ENCODE measurements around the gene HIBADH. TPM values are rescaled to one million over a fixed set of nuclear protein-coding genes. Genes with fewer than 3 reads are reported as not detected.

The HIBADH gene
- total RNA-seq: 10 to 100 TPM in 1 of 2 experiments, 1 to 10 TPM in 1; 9.4 to 10.3 TPM

DNA sequence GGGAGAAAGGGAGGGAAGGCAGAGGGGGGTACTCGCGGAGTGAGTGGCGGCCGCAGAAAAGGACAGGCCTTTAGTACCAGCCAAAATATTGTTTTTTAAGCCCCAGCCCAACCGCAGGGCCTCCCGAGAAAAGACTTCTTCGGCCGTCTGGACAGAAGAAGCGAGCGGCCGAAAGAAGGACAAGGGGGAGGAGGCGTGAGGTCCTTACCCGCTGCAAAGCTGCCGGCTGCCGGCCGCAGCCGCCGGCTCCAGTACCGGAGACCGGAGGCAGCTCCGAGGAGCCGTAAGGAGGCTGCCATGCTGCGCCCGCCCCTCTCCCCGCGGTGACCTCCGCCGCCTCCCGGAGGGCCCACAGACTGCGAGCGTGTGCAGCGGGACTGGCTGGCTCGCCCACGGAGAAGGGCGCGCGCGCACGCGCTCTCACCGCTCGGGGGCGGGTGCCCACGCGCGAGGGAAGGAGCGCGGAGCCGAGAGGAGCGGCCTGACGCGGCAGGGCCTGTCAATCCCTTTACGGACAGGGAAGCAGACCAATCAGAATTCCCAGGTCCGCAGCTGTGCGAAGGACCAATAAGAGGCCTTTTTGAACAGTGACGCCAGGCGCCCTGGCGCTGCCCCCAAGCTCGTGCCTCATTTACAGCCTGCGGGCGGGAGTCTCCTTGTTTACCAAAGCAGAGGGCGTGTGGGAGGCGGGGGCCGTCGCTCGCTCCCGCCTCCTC lies at the start of gene HIBADH:
Gene HIBADH (minus strand): TSS at position 394 of the 716 bp plus-strand sequence. CDS start 95 bp downstream, at position 299.
- peak within 1 kb of the TSS; percentile 69 for H3K27ac Mint-ChIP-seq
- DNase-seq (peak; percentile 96), ATAC-seq (peak; percentile 99)
- peaks cover 3% of the 10 kb centered on the region for H3K27me3 Mint-ChIP-seq (ENCODE audit: low read depth)
- H3K9me3 Mint-ChIP-seq (ENCODE audit: insufficient read depth): no peaks in the 10 kb centered on the region
- H3K36me3 Mint-ChIP-seq (ENCODE audit: low read depth): no peaks in the 10 kb centered on the region
- ChIA-PET POLR2A (interaction anchor here (1.3 to 2.3 kb wide), 2 partner anchors 46 to 78 kb away, joined by 3 to 24 read pairs; partner anchors contain the start of gene TAX1BP1), CTCF (interaction anchor here (0.7 to 1.6 kb wide), 12 partner anchors 10 to 467 kb away, joined by 3 to 5 read pairs (median 4); partner anchors contain the start of gene TAX1BP1)
- peaks cover 22% of the 10 kb centered on the region for H3K4me1 Mint-ChIP-seq (ENCODE audit: low read depth)
- peak within 1 kb of the TSS; percentile 80 for H3K4me3 Mint-ChIP-seq

GRCh38 chr7:27712217-27712616 lies 49.5 kb upstream of the HIBADH start:
- POLR2A ChIA-PET: interaction anchor here (1.2 kb wide), 1 partner anchor 29 kb away, joined by 3 read pairs; no protein-coding TSS in a partner anchor
- no peaks in the 10 kb centered on the region for H3K36me3 Mint-ChIP-seq (ENCODE audit: low read depth)

GRCh38 chr7:27709137-27710075 lies 46.7 kb upstream of the HIBADH start:
- no peaks in the 10 kb centered on the region for H3K4me1 Mint-ChIP-seq (ENCODE audit: low read depth)
- no peak for ATAC-seq
- peaks cover 11% of the 10 kb centered on the region for H3K27me3 Mint-ChIP-seq (ENCODE audit: low read depth)
- no peak overlapping the region for H3K27ac Mint-ChIP-seq
- no peaks in the 10 kb centered on the region for H3K36me3 Mint-ChIP-seq (ENCODE audit: low read depth)
- no peak overlapping the region for H3K4me3 Mint-ChIP-seq
- ChIA-PET CTCF (no interaction called here), POLR2A (interaction anchor here (1.0 kb wide), 1 partner anchor 47 kb away, joined by 3 read pairs; the partner anchor contains the start of gene HIBADH)
- no peaks in the 10 kb centered on the region for H3K9me3 Mint-ChIP-seq (ENCODE audit: insufficient read depth)
- DNase-seq: no peak

More at GRCh38 chr7:27712217-27712616, 49.5 kb upstream of the HIBADH start:
- ATAC-seq (no peak), DNase-seq (no peak)
- Mint-ChIP-seq H3K27me3 (ENCODE audit: low read depth) (peaks cover 15% of the 10 kb centered on the region), H3K4me1 (ENCODE audit: low read depth) (no peaks in the 10 kb centered on the region), H3K9me3 (ENCODE audit: insufficient read depth) (no peaks in the 10 kb centered on the region), H3K27ac (no peak overlapping the region), H3K4me3 (no peak overlapping the region)
- CTCF ChIA-PET: no interaction called here

- Mint-ChIP-seq H3K9me3 (ENCODE audit: insufficient read depth) (no peaks in the 10 kb centered on the region), H3K27me3 (ENCODE audit: low read depth) (peaks cover 11% of the 10 kb centered on the region), H3K36me3 (ENCODE audit: low read depth) (no peaks in the 10 kb centered on the region), H3K4me1 (ENCODE audit: low read depth) (no peaks in the 10 kb centered on the region), H3K4me3 (no peak overlapping the region), H3K27ac (no peak overlapping the region)
- DNase-seq (no peak), ATAC-seq (no peak)
- ChIA-PET CTCF (no interaction called here), POLR2A (interaction anchor here (1.0 kb wide), 1 partner anchor 46 kb away, joined by 3 read pairs; the partner anchor contains the start of gene HIBADH)
Observed at GRCh38 chr7:27708485-27708884, 45.8 kb upstream of the HIBADH start.

GRCh38 chr7:27705200-27705594 lies 42.5 kb upstream of the HIBADH start:
- H3K4me1 Mint-ChIP-seq (ENCODE audit: low read depth): no peaks in the 10 kb centered on the region
- ChIA-PET POLR2A (no interaction called here), CTCF (no interaction called here)
- peaks cover 18% of the 10 kb centered on the region for H3K27me3 Mint-ChIP-seq (ENCODE audit: low read depth)
- no peak for ATAC-seq
- no peak for DNase-seq
- no peaks in the 10 kb centered on the region for H3K36me3 Mint-ChIP-seq (ENCODE audit: low read depth)
- H3K9me3 Mint-ChIP-seq (ENCODE audit: insufficient read depth): no peaks in the 10 kb centered on the region
- H3K27ac Mint-ChIP-seq: no peak overlapping the region
- no peak overlapping the region for H3K4me3 Mint-ChIP-seq

DNA sequence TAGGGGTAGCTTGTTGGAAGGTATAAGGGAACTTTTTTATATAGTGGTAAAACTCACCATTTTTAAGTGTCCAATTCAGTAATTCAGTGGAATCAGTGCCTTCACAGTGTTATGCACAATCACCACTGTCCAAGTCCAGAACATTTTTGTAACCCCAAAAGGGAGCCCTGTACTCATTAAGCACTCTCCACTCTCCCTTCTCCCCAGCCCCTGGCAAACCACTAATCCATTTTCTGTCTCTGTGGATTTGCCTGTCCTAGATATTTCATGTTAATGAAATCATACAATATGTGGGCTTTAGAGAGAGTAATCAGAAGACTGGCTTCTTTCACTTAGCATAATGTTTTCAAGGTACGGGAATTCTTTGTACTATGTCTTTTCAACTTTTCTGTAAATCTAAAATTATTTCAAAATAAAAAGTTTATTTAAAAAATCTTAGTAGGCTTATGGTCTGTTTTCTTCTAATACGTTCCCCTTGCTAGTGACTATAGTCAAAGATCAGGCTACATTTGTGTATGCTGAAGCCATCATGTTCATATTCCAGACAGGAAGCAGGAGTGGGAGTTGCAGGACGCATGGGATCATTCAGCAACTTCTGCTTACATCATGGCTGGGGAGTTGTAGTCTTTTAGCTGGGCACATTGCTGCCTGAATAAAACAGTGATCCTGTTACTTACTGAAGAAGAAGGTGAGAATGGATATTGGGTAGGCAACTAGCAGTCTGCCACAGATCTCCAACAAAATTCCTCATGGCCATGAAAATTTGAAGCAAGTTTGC lies 41.9 kb upstream of the HIBADH start:
- Mint-ChIP-seq H3K36me3 (ENCODE audit: low read depth) (no peaks in the 10 kb centered on the region), H3K9me3 (ENCODE audit: insufficient read depth) (no peaks in the 10 kb centered on the region), H3K27ac (no peak overlapping the region), H3K27me3 (ENCODE audit: low read depth) (peaks cover 15% of the 10 kb centered on the region), H3K4me3 (no peak overlapping the region), H3K4me1 (ENCODE audit: low read depth) (no peaks in the 10 kb centered on the region)
- CTCF ChIA-PET: no interaction called here
- no peak for DNase-seq
- no peak for ATAC-seq
- POLR2A ChIA-PET: no interaction called here

GRCh38 chr7:27703181-27703580 lies 40.5 kb upstream of the HIBADH start:
- ChIA-PET CTCF (no interaction called here), POLR2A (no interaction called here)
- ATAC-seq: no peak

GRCh38 chr7:27700501-27700900 lies 37.8 kb upstream of the HIBADH start:
- H3K4me3 Mint-ChIP-seq: no peak overlapping the region
- H3K36me3 Mint-ChIP-seq (ENCODE audit: low read depth): no peaks in the 10 kb centered on the region
- ChIA-PET CTCF (no interaction called here), POLR2A (no interaction called here)
- H3K4me1 Mint-ChIP-seq (ENCODE audit: low read depth): no peaks in the 10 kb centered on the region
- H3K27me3 Mint-ChIP-seq (ENCODE audit: low read depth): peaks cover 9% of the 10 kb centered on the region
- DNase-seq (no peak), ATAC-seq (no peak)
- H3K27ac Mint-ChIP-seq: no peak overlapping the region
- no peaks in the 10 kb centered on the region for H3K9me3 Mint-ChIP-seq (ENCODE audit: insufficient read depth)

More at GRCh38 chr7:27703181-27703580, 40.5 kb upstream of the HIBADH start:
- no peaks in the 10 kb centered on the region for H3K4me1 Mint-ChIP-seq (ENCODE audit: low read depth)
- H3K36me3 Mint-ChIP-seq (ENCODE audit: low read depth): no peaks in the 10 kb centered on the region
- no peak overlapping the region for H3K27ac Mint-ChIP-seq
- peaks cover 9% of the 10 kb centered on the region for H3K27me3 Mint-ChIP-seq (ENCODE audit: low read depth)
- DNase-seq: no peak
- no peaks in the 10 kb centered on the region for H3K9me3 Mint-ChIP-seq (ENCODE audit: insufficient read depth)
- no peak overlapping the region for H3K4me3 Mint-ChIP-seq

- H3K27ac Mint-ChIP-seq: no peak overlapping the region
- H3K36me3 Mint-ChIP-seq (ENCODE audit: low read depth): no peaks in the 10 kb centered on the region
- H3K27me3 Mint-ChIP-seq (ENCODE audit: low read depth): peaks cover 7% of the 10 kb centered on the region
- ChIA-PET POLR2A (no interaction called here), CTCF (interaction anchor here (0.6 kb wide), 1 partner anchor 75 kb away, joined by 3 read pairs; no protein-coding TSS in a partner anchor)
- ATAC-seq (no peak), DNase-seq (no peak)
- H3K4me1 Mint-ChIP-seq (ENCODE audit: low read depth): no peaks in the 10 kb centered on the region
- H3K9me3 Mint-ChIP-seq (ENCODE audit: insufficient read depth): no peaks in the 10 kb centered on the region
- H3K4me3 Mint-ChIP-seq: no peak overlapping the region
Observed at GRCh38 chr7:27699751-27700150, 37.1 kb upstream of the HIBADH start.

- Mint-ChIP-seq H3K36me3 (ENCODE audit: low read depth) (no peaks in the 10 kb centered on the region), H3K27me3 (ENCODE audit: low read depth) (peaks cover 6% of the 10 kb centered on the region), H3K4me3 (no peak overlapping the region), H3K27ac (no peak overlapping the region), H3K4me1 (ENCODE audit: low read depth) (no peaks in the 10 kb centered on the region), H3K9me3 (ENCODE audit: insufficient read depth) (no peaks in the 10 kb centered on the region)
- CTCF ChIA-PET: interaction anchor here (1.1 kb wide), 1 partner anchor 20 kb away, joined by 3 read pairs; no protein-coding TSS in a partner anchor
- no peak for DNase-seq
- POLR2A ChIA-PET: no interaction called here
- no peak for ATAC-seq
Observed at GRCh38 chr7:27697861-27698430, 35.3 kb upstream of the HIBADH start.

DNA sequence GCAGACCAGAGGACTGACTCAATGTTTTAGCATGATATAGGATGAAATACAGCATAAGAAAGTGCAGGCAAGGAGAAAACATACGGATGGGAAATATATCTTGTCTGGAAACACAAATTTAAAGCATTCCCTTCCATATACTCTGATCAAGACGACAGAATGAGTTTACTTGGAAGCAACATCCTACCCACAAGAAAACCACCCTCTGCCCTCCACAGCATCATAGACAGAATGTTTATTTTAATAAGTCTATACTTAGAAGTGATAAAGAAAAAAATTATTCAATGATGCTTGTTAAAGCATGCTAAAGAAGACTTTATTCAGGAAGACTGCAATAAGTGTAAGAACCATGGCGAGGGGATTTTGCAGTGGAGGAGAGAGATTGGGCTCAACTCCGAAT lies 32.4 kb upstream of the HIBADH start:
- DNase-seq: no peak
- ChIA-PET CTCF (interaction anchor here (1.0 kb wide), 1 partner anchor 11 kb away, joined by 3 read pairs; no protein-coding TSS in a partner anchor), POLR2A (no interaction called here)
- Mint-ChIP-seq H3K9me3 (ENCODE audit: insufficient read depth) (no peaks in the 10 kb centered on the region), H3K36me3 (ENCODE audit: low read depth) (no peaks in the 10 kb centered on the region), H3K4me1 (ENCODE audit: low read depth) (no peaks in the 10 kb centered on the region), H3K27ac (no peak overlapping the region), H3K27me3 (ENCODE audit: low read depth) (peaks cover 3% of the 10 kb centered on the region), H3K4me3 (no peak overlapping the region)
- no peak for ATAC-seq

Measured in activated CD8-positive, alpha-beta T cell treated with anti-CD3 and anti-CD28 coated beads, Interleukin-2, amount 10 ng/mL, durations not matched to agents 7 days and 5 days (primary cell).